ENCODE results near the gene NEIL1. TPM values are rescaled to one million over a fixed set of nuclear protein-coding genes. Genes with fewer than 3 reads are reported as not detected.

Gene NEIL1
- polyA plus RNA-seq, 1 experiment: 4.7 TPM

DNA sequence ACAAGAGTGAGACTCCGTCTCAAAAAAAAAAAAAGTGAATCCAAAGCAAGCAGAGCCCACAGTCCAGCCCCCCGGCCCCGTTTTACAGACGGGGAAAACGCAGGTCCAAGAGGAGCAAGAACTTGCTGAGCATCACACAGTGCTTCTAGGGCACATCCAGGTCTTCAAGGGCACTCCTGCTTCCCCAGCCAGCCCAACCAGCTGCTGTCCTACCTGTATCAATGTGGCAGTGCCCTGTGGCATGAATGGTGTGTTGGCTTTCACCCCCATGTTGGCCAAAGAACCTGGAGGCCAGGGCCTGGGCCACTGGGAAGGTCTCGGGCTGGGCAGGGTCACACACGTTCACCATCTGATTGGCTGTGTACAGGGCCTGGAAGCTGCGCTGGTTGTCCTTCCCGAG, 16.9 kb downstream of the NEIL1 start:
- TF ChIP-seq, protein P1, sequence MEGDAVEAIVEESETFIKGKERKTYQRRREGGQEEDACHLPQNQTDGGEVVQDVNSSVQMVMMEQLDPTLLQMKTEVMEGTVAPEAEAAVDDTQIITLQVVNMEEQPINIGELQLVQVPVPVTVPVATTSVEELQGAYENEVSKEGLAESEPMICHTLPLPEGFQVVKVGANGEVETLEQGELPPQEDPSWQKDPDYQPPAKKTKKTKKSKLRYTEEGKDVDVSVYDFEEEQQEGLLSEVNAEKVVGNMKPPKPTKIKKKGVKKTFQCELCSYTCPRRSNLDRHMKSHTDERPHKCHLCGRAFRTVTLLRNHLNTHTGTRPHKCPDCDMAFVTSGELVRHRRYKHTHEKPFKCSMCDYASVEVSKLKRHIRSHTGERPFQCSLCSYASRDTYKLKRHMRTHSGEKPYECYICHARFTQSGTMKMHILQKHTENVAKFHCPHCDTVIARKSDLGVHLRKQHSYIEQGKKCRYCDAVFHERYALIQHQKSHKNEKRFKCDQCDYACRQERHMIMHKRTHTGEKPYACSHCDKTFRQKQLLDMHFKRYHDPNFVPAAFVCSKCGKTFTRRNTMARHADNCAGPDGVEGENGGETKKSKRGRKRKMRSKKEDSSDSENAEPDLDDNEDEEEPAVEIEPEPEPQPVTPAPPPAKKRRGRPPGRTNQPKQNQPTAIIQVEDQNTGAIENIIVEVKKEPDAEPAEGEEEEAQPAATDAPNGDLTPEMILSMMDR (IDR thresholded peaks at IDR 0.05; ENCODE audit: insufficient read depth, low read depth, low read length): no peak
- CTCF ChIA-PET: no interaction called here
- POLR2A ChIA-PET: interaction anchor here (0.5 kb wide), 1 partner anchor 12 kb away, joined by 5 read pairs; no protein-coding TSS in a partner anchor
- Histone ChIP-seq H3K36me3 (ENCODE audit: control insufficient read depth, insufficient read depth, low read length) (peaks cover 38% of the 10 kb centered on the region), H3K4me3 (ENCODE audit: low read depth, low read length) (no peak overlapping the region), H3K27me3 (ENCODE audit: control insufficient read depth, insufficient read depth, low read length) (no peaks in the 10 kb centered on the region)
- no peak for DNase-seq (ENCODE audit: low read depth)

DNA sequence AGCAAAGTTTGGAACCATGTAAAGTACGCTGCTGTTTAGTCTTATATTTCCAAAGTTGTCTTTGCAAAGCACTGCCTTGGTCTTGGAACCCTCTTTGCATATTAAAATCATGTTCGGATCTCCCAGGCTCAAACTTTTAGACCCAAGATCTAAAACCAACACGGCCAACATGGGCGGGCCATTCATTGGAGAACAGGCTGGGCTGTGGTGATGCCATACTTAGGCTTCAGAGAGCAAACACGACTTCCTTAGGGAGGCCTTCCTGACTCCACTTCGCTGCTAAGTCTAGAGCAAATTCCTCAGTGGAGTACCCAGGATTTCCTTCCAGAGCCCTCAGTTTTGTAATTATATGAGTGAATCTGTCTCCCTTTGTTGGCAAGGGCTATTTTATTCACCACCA, 18.0 kb downstream of the NEIL1 start:
- POLR2A ChIA-PET: no interaction called here
- Histone ChIP-seq H3K36me3 (ENCODE audit: control insufficient read depth, insufficient read depth, low read length) (peaks cover 33% of the 10 kb centered on the region), H3K27me3 (ENCODE audit: control insufficient read depth, insufficient read depth, low read length) (no peaks in the 10 kb centered on the region), H3K4me3 (ENCODE audit: low read depth, low read length) (no peak overlapping the region)
- TF ChIP-seq, protein P1 (IDR thresholded peaks at IDR 0.05; ENCODE audit: insufficient read depth, low read depth, low read length): no peak
- DNase-seq (ENCODE audit: low read depth): no peak
- CTCF ChIA-PET: no interaction called here

DNA sequence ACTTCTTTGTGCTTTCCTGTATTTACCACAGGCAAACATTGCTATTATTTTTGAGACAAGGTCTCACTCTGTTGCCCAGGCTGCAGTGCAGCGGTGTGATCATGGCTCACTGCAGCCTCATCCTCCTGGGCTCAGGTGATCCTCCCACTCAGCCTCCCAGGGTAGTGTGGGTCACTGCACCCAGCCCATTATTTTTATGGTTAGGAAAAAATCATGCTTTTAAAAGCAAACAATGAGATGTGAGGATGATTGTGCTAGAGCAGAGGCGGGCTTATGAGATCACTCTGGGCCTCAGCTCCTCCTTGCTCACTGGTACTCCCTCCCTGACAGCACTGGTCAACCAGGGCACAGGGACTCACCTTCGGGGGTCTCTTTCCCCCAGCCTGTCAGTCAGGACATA, 19.3 kb downstream of the NEIL1 start:
- Histone ChIP-seq H3K27me3 (ENCODE audit: control insufficient read depth, insufficient read depth, low read length) (no peaks in the 10 kb centered on the region), H3K36me3 (ENCODE audit: control insufficient read depth, insufficient read depth, low read length) (peaks cover 25% of the 10 kb centered on the region), H3K4me3 (ENCODE audit: low read depth, low read length) (no peak overlapping the region)
- TF ChIP-seq, protein P1 (IDR thresholded peaks at IDR 0.05; ENCODE audit: insufficient read depth, low read depth, low read length): no peak
- ChIA-PET CTCF (interaction anchor here (1.0 kb wide), 1 partner anchor 255 kb away, joined by 3 read pairs; no protein-coding TSS in a partner anchor), POLR2A (no interaction called here)
- DNase-seq (ENCODE audit: low read depth): no peak

DNA sequence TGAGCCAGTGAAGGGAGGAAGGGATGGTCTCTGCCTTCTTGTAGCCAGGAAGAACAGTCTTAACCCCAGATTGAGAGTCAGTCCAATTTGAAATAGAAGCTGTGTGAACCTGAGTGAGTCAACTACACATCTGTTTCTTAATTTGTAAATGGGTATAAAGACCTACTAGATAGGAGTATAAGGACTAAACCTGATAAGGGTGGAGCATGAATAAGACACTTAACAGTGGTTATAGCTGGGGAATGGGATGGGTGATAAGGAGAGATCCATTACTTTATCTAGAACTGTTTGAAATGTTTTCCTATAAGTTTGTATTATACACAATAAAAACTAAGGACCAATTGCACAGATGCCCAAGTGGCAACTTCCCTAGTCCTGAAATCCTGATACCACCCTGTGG, 20.2 kb downstream of the NEIL1 start:
- no peak overlapping the region for H3K4me3 ChIP-seq (ENCODE audit: low read depth, low read length)
- TF ChIP-seq, protein P1 (IDR thresholded peaks at IDR 0.05; ENCODE audit: insufficient read depth, low read depth, low read length): no peak
- H3K36me3 ChIP-seq (ENCODE audit: control insufficient read depth, insufficient read depth, low read length): peaks cover 27% of the 10 kb centered on the region
- DNase-seq (ENCODE audit: low read depth): no peak
- ChIA-PET POLR2A (interaction anchor here (0.6 to 0.9 kb wide), 2 partner anchors 11 to 83 kb away, joined by 4 to 6 read pairs; no protein-coding TSS in a partner anchor), CTCF (interaction anchor here (1.3 to 3.3 kb wide), 11 partner anchors 10 to 435 kb away, joined by 3 to 19 read pairs (median 6); partner anchors contain the start of genes IMP3 and NEIL1)
- no peaks in the 10 kb centered on the region for H3K27me3 ChIP-seq (ENCODE audit: control insufficient read depth, insufficient read depth, low read length)

DNA sequence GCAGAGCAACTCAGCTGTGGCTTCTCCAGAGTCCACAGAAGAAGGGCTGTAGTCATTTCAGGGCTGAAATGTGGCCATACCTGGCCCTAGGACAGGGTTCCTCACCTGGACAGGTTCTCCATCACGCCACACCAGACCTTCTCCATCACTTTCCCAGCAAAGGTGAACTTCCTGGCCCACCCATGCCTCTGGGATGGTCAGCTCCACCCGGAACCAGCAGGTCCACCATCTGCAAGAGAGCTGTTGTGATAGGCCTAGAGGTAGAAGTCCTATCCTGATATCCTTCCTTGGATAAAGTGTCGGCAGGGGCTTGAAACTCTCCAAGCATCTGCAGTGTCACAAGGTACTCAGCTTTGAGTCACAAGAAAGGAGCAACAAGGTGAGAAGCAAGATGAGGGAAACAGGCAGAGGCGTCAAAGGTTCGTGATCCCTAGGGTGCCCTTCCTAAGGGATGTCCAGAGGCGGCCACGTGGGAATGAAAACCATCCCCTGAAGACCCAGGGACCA, 20.6 kb downstream of the NEIL1 start:
- TF ChIP-seq, protein P1 (IDR thresholded peaks at IDR 0.05; ENCODE audit: insufficient read depth, low read depth, low read length): no peak
- POLR2A ChIA-PET: interaction anchor here (0.6 to 1.1 kb wide), 3 partner anchors 11 to 88 kb away, joined by 4 to 6 read pairs (median 5); no protein-coding TSS in a partner anchor
- no peak for DNase-seq (ENCODE audit: low read depth)
- CTCF ChIA-PET: interaction anchor here (0.7 to 3.3 kb wide), 18 partner anchors 10 to 444 kb away, joined by 3 to 19 read pairs (median 6); partner anchors contain the start of genes IMP3 and NEIL1
- Histone ChIP-seq H3K36me3 (ENCODE audit: control insufficient read depth, insufficient read depth, low read length) (peaks cover 24% of the 10 kb centered on the region), H3K4me3 (ENCODE audit: low read depth, low read length) (peak overlapping the region; percentile 87), H3K27me3 (ENCODE audit: control insufficient read depth, insufficient read depth, low read length) (no peaks in the 10 kb centered on the region)

All from BJ (cell line).